22Rv1 (cell line): Measurements from ENCODE around the gene DNM2.

Experiments
- CTCF ChIP-seq: fragments of 450-650 bp; IDR thresholded peaks from 2 replicates; pipeline ENCODE4 v1.5.1; 2017; ENCODE audit warnings: mild to moderate bottlenecking
- ZFX ChIP-seq: fragments of 450-650 bp; IDR thresholded peaks from 2 replicates; pipeline ENCODE4 v1.6.1; 2017; ENCODE audit warnings: antibody characterized with exemption, borderline replicate concordance

GRCh38 chr19:10699650-10700335 lies 18.1 kb upstream of the DNM2 start:
- peak; percentile 80 for TF ChIP-seq CTCF
- TF ChIP-seq ZFX, result no peak
